WERI-Rb-1 (cell line): ENCODE data around the gene SRPK2.
"Not testable (repeated sequence)": the region's sequence is repeated elsewhere in the genome, so short reads cannot be mapped to it uniquely, and the experiment has no call there.

Experiments
- DNase-seq: peaks from one replicate; pipeline ENCODE4 v3.0.0-alpha.2; 2020
- H3K27ac ChIP-seq: fragments of 250-450 bp; sonication (Bioruptor Pico); 2 replicates; pipeline ENCODE4 v1.5.1; 2020; ENCODE audit warnings: mild to moderate bottlenecking, moderate library complexity
- H3K27me3 ChIP-seq: fragments of 250-450 bp; sonication (Bioruptor Pico); 2 replicates; pipeline ENCODE4 v1.5.1; 2021; ENCODE audit warnings: mild to moderate bottlenecking, low read depth, moderate library complexity; ENCODE audit not compliant: insufficient read depth, severe bottlenecking
- H3K36me3 ChIP-seq: fragments of 250-450 bp; sonication (Bioruptor Pico); 2 replicates; pipeline ENCODE4 v1.5.1; 2020; ENCODE audit warnings: mild to moderate bottlenecking, moderate library complexity
- H3K4me3 ChIP-seq: 2 replicates; pipeline ENCODE4 v1.5.1; 2011; ENCODE audit warnings: low read depth, mild to moderate bottlenecking, control low read depth, low read length
- H3K9me3 ChIP-seq: fragments of 250-450 bp; sonication (Bioruptor Pico); 2 replicates; pipeline ENCODE4 v1.5.1; 2021; ENCODE audit warnings: mild to moderate bottlenecking, moderate library complexity; ENCODE audit not compliant: severe bottlenecking
- TF ChIP-seq, protein P1 (sequence below): IDR thresholded peaks from 2 replicates; pipeline ENCODE4 v1.5.1; 2011; ENCODE audit warnings: low read depth, mild to moderate bottlenecking, control low read depth, inconsistent platforms, low read length

Gene SRPK2

DNA sequence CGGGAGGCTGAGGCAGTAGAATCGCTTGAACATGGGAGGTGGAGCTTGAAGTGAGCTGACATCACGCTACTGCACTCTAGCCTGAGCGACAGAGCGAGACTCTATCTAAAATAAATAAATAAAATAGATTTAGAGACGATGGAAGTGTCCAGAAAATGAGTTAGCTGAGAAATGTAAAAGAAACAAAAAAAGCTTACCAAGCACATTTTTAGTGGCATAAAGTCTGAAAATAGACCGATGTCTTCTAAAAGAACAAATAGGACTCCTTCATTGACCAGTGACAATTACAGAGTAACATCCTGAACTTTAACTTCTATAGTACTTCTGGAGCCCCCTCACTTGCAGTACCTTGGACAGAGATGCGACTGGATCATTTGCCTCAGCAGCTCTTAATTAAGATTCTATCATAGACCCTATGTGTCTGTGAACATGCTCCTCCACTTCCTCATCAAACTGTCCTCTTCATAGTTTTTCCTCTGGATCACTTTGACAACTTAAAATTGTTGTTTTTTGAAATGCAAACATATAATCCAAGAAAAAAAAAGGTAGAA, 25.2 kb upstream of the SRPK2 start:
- H3K4me3 ChIP-seq, result no peak overlapping the region
- no peak for DNase-seq
- H3K27ac ChIP-seq, result no peak overlapping the region
- H3K36me3 ChIP-seq, result no peaks in the 10 kb centered on the region
- TF ChIP-seq, protein P1, sequence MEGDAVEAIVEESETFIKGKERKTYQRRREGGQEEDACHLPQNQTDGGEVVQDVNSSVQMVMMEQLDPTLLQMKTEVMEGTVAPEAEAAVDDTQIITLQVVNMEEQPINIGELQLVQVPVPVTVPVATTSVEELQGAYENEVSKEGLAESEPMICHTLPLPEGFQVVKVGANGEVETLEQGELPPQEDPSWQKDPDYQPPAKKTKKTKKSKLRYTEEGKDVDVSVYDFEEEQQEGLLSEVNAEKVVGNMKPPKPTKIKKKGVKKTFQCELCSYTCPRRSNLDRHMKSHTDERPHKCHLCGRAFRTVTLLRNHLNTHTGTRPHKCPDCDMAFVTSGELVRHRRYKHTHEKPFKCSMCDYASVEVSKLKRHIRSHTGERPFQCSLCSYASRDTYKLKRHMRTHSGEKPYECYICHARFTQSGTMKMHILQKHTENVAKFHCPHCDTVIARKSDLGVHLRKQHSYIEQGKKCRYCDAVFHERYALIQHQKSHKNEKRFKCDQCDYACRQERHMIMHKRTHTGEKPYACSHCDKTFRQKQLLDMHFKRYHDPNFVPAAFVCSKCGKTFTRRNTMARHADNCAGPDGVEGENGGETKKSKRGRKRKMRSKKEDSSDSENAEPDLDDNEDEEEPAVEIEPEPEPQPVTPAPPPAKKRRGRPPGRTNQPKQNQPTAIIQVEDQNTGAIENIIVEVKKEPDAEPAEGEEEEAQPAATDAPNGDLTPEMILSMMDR, result no peak
- H3K27me3 ChIP-seq, result no peaks in the 10 kb centered on the region
- H3K9me3 ChIP-seq, result no peaks in the 10 kb centered on the region

DNA sequence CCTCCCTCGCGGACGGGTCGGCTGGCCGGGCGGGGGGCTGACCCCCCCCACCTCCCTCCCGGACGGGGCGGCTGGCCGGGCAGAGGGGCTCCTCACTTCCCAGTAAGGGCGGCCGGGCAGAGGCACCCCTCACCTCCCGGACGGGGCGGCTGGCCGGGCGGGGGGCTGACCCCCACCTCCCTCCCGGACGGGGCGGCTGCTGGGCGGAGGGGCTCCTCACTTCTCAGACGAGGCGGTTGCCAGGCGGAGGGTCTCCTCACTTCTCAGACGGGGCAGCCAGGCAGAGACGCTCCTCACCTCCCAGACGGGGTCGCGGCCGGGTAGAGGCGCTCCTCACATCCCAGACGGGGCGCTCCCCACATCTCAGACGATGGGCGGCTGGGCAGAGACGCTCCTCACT, 22.1 kb upstream of the SRPK2 start:
- not testable (repeated sequence) for H3K9me3 ChIP-seq, H3K4me3 ChIP-seq, H3K36me3 ChIP-seq, H3K27ac ChIP-seq, H3K27me3 ChIP-seq, DNase-seq

- H3K9me3 ChIP-seq, H3K27ac ChIP-seq, DNase-seq, H3K36me3 ChIP-seq, H3K27me3 ChIP-seq, H3K4me3 ChIP-seq: not testable (repeated sequence)
Measured at GRCh38 chr7:105409775-105410174, 21.1 kb upstream of the SRPK2 start.

- Histone ChIP-seq H3K27me3 (no peaks in the 10 kb centered on the region), H3K27ac (no peak overlapping the region), H3K9me3 (no peaks in the 10 kb centered on the region), H3K4me3 (no peak overlapping the region), H3K36me3 (no peaks in the 10 kb centered on the region)
- DNase-seq, result no peak
- TF ChIP-seq, protein P1, result no peak
Measured at GRCh38 chr7:105408791-105409410, 20.2 kb upstream of the SRPK2 start.

DNA sequence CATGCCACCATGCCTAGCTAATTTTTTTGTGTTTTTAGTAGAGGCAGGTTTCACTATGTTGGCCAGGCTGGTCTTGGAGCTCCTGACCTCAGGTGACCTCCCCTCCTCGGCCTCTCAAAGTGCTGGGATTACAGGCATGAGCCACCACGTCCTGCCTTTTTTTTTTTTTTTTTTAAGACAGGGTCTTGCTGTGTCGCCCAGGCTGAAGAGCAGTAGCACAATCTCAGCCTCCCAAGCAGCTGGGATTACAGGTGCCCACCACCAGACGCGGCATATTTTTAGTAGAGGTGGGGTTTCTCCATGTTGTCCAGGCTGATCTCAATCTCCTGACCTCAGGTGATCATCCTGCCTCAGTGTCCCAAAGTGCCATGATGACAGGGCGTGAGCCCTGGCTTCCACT, 14.4 kb upstream of the SRPK2 start:
- TF ChIP-seq, protein P1, result no peak
- no peak for DNase-seq

GRCh38 chr7:105402221-105403095, 13.7 kb upstream of the SRPK2 start:
- DNase-seq, result no peak
- Histone ChIP-seq H3K36me3 (no peaks in the 10 kb centered on the region), H3K27me3 (no peaks in the 10 kb centered on the region), H3K4me3 (no peak overlapping the region), H3K27ac (no peak overlapping the region; the same call in 1 of the 2 replicates), H3K9me3 (no peaks in the 10 kb centered on the region)
- TF ChIP-seq, protein P1, result no peak

More for the DNA sequence above, 14.4 kb upstream of the SRPK2 start:
- Histone ChIP-seq H3K36me3 (no peaks in the 10 kb centered on the region), H3K4me3 (no peak overlapping the region), H3K27ac (no peak overlapping the region), H3K27me3 (no peaks in the 10 kb centered on the region), H3K9me3 (no peaks in the 10 kb centered on the region)
